Stimulated activated CD8-positive, alpha-beta memory T cell treated with anti-CD3 and anti-CD28 coated beads, Interleukin-7, amount 100 ng/mL, for 1 hour (primary cell): ENCODE measurements around the gene PGA5.

Experiments
- DNase-seq, 2 donors: peaks; one replicate each; pipeline ENCODE4 v3.0.0-alpha.2; 2020; ENCODE audit warnings: low read depth in 2 of 2

The PGA5 gene

DNA sequence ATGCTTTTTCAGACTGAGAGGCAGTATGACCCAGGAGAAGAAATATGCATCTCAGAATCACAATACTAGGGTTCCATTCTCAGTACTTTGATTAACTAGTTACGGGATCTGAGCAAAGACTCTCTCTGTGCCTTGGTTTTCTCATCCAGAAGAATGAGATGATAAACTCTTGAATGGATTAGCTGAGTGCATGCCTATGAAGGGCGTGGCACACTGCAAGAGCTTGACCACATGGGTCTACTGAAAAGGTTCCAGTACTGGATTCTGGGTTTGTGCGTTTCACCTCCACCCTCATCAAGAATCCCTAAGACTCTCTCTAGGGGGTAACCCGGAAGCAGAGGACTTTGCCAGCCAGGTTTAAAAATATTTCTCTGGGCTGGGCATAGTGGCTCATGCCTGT lies 25.6 kb downstream of the PGA5 start:
- no peak for DNase-seq

DNA sequence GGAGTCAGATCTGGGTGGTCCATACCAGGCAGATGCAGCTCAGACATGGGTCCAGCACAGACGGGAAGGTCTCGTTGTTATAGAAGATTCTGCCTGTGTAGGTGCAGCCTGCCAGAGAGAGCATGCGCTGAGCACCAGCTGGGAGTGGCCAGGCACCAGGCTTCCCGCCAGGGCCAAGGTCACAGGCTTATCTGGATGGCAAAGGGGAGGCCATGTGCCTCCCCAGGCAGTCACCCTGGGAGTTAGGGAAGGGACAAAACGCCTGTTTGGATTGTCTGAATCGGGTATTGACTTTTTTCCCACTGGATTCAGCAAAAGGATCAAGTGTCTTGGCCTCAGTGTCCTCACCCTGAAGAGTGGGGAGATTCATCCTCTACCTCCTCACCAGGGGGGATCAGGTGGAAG lies 26.5 kb downstream of the PGA5 start:
- DNase-seq, result no peak

DNA sequence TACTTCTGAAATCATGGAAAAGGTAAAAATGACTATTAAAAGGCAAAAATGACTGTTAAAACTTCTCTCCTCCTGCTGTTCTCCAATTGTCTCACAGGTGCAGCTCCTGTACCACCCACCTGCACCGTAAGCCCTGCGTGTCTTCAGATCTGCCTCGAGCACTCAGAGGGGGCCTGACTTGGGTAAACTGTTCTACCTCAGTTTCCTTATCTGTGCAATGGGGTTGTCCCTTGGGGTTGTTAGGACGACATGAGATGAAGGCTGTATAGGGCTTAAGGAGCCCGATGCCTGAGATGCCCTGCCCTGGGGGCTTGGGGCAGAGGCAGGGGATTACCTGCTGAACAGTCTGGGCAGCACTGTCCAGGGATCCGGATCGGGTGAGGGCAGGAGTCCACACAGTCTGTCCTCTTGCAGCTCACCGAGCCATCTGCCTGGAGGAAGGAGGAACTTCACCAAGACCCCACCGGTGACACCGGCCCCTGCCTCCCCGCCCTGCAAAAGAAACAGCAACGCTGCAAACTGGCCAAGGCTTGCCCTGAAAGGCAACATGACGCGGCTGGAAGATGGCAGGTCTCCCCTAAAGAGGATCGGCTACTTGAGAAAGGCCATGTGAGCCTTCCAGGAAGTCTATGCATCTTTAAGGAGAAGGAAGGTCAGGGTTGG lies 27.7 kb downstream of the PGA5 start:
- DNase-seq, result no peak

DNA sequence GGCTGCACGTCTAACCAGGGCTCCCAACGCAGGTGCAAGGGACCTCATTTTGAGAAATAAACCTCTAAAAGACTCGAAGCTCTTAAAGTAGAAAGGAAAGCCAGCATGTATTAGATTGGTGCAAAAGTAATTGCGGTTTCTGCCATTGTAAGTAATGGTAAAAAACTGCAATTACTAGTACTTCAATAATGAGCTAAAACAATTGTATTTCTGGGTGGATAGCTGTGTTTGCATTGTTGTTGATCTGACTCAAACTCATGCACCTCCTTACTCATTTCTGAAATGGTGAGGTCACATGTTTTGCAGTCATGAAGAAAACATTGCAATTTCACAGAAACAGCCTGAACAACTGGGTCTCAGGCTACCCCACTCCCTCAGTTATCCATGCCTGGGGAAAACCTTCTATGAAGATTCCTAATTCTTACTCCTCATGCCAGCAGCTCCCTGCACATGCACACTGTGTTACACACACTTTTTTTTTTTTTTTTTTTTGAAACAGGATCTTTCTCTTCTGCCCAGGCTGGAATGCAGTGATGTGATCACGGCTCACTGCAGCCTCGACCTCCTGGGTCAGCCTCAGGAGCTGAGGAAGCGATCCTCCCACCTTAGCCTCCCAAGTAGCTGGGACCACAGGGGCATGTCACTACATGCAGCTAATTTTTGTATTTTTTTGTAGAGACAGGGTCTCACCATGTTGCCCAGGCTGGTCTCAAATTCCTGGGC lies 29.5 kb downstream of the PGA5 start:
- DNase-seq, result no peak

DNA sequence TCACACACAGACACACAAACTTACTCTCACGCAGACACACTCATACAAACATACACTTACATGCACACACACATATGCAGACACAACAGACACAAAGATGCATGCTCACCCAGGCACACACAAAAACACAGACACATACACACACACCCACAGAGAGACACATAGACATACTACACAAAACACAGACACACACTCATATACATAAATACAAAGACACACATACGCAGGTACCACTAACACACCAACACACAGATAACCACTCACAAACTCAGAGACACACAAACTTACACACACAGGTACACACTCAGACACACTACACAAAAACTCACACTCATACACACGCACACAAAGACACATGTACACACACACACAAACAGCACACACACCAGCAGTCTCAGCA lies 31.8 kb downstream of the PGA5 start:
- DNase-seq, result no peak

DNA sequence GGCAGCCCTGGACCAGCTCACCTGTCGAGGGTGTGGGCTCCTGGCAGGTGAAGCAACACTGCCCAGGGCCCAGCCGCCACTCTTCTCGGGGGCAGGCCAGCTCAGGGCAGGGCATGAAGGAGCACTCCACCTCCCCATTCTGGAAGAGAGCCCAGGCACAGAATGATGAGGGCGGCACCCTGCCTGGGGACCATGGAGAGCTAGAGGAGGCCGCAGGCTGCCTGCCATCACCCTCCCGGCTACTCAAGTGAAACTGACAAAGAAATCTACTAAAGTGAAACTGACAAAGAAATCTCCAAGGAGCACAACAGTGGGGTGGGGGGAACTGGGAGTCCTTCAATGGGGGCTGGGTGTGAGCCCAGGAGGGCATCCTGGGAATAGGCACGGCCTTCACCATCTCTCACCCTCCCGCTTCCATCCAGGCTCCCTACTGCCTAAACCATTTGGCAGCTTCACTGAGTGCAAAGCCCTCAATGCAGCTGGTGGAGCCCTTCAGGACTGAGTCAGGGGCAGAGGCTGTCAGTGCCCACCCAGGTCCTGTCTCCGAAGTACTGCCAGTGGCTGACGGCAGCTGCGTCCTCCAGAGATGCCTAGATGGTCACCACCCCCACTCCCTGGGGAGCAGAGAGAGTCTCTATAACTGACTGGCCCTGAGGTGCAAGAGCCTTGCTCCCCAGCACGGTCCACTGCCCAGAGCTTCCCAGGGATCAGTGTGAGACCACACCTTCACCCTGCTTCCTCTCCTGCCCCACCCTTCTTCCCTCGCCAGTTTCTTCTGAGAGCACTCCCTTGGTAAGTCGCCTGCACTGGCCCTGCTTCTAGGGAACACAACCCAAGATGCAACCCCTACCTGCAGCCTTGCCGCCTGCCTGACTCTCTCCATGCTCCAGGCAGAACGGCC lies 32.5 kb downstream of the PGA5 start:
- no peak for DNase-seq

DNA sequence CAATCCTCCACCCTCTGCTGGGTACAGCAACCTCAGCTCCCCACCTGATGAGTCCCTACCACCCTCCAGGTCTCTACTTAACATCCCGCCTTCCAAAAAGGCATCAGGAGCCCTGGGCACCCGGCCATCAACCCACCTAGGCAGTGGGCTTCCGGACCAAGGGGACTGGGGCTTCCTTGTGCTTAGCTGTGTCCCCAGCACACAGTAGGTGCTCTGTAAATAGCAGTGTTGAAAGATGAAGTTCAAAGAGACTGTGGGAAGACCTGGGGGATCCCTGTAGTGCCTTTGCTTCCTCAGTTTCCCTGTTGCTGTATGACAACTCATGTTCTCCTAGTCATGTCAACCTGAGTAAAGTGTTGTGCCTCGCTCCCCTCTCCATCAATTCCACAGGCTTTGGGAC lies 33.1 kb downstream of the PGA5 start:
- DNase-seq, result no peak

DNA sequence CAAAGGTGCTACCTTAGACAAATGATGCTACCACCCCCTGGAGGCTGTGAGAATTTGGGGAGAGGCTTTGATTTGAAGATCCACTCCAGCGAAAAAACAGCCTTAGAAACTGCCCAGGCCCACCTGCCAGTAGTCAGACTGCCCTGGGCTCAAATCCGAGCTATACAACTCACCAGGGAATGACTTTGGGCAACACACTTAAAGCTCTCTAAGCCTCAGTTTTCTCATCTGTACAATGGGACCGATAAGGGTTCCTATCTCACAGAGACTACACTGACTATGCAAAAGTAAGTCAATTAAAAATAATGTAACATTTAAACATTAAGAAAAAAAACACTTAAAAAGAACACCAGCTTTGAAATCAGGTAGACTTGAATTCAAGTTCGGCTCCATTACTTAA lies 34.2 kb downstream of the PGA5 start:
- no peak for DNase-seq

DNA sequence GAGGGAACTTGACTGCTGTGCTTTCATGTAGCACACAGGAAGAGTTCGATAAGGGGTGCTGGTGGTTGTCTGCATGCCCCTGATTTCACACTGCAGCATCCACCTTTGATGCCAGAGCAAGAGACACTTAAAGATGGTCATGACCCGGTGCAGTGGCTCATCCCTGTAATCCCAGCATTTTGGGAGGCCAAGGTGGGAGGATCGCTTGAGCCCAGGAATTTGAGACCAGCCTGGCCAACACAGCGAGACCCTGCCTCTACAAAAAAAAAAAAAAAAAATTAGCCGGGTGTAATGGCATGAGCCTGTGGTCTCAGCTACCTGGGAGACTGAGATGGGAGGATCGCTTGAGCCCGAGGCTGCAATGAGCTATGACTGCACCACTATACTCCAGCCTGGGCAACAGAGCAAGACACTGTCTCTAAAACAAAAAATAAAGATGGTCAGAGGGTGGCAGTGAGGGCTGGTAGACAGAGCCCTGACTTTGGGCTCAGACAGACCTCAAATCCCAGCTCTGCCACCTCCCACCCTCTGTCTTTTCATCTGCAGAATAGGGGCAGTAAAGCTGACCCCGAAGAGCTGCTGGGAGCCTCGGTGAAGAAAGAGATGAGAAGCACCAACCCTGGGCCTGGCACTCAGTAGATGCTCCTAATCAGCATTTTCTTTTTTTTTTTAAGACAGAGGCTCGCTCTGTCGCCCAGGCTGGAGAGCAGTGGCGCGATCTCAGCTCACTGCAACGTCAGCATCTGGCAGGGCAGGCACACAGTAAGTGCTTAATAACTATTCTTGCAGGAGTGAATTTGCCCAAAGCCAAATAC lies 36.4 kb downstream of the PGA5 start:
- DNase-seq, result no peak

DNA sequence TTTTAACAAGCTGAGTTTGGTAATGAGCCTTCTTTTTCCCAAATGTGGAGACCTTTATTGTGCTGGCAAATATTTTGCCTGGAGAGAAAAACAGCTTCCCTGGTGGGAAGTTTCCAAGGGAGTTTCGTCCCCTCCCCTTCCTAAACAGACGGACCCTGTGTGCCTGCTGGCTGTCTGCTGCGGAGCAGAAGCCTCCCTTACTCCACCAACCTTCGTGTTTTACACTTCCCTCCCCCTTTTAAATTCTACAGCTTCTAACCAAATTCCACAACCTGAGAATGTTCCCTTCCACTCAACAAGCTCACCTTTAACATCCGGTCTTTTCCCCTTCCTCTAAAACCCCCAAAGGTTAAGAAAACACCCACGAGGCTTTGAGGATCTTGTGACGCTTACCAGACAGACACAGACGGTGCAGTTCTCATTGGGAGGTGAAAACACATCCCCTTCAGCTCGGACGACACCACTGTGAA lies 37.1 kb downstream of the PGA5 start:
- no peak for DNase-seq

DNA sequence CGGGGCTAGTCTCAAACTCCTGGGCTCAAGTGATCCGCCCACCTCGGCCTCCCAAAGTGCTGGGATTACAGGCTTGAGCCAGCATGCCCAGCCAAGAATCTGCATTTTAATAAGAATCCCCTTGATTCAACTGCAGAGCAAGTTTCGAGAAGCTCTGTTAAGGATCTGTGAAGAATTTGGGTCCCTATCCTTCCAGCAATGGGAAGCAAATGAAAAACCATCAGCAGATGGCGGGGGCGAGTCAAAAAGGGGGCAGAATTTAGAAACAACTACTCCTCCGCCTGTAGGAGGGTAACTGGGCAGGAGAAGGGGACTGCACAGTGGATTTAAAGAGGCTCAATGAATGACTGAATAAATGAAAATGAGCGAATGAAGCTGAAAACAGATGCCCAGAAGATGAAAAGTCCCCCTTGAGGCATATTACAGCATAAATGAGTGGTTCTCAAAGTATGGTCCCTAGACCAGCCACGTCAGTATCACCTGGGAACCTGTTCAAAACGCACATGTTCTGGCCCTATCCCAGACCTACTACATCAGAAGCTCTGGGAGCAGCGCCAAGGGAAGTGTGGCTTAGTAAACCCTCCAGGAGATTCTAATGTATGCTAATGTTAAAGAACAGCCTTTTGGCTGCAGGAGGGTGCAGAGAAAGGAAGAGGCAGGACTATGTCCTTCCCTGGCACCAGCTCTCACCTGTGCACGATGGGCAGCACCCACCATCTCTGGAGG lies 39.1 kb downstream of the PGA5 start:
- DNase-seq, result no peak

DNA sequence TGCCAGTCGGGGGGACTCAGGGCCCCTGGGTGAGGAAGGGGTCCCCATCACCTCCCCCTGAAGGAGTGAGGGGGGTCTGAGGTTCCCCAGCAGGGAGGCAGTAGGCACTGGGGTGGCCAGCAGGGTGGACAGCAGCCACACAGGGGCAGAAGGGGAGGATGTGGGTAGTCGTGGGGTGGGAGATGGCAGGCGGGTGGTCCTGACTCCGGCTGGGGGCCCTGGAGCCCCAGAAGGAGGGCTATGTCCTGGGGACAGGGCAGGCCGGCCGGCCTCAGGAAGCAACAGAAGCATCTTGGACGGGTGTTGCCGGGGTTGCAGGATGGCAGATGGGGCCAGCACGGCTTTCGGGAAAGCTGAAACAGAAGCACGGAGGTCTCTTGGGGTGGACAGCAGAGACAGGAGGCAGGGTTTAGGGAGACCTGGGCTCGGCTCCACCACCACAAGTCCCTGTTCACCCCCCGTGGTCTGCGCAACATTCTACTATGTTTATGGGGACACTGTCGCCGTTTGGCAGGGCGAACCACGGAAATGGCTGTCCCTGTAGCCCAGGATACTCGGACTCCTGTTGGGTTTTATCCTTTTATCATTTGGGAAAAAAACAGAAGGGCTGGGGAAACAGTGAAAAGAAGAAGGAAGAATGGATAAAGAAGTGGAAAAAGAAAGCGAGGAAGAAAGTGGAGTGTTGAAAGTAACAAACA lies 40.1 kb downstream of the PGA5 start:
- DNase-seq, result no peak

DNA sequence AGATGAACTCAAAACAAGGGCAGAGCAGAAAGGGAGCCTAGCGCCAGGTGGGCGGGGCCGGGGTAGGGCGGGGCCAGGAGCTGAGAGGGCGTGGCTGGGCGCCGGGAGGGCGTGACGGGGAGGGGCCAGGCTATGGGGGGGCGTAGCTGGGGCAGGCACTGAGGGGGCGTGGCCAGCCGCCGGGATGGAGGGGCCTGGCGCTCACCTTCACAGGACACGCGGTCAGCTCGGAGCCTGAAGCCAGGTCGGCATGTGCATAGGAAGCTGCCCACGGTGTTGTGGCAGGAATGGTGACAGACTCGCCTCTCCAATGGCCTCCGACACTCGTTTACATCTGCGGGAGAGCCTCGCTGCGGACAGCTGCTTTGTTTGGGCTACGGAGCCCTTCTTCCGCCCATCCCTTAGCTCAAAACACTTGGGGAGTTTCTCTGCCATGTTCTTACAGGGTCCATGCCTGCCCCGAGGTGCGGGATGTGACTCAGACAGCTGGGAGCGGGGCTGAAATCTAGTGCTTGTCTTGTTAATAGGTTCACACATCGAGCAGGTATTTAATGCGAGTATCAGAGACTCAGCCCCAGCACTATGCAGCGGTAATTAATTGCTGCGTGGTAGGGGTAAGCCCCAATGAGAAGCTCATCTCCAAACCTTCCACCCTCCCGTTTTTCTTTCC lies 40.7 kb downstream of the PGA5 start:
- DNase-seq, result no peak

DNA sequence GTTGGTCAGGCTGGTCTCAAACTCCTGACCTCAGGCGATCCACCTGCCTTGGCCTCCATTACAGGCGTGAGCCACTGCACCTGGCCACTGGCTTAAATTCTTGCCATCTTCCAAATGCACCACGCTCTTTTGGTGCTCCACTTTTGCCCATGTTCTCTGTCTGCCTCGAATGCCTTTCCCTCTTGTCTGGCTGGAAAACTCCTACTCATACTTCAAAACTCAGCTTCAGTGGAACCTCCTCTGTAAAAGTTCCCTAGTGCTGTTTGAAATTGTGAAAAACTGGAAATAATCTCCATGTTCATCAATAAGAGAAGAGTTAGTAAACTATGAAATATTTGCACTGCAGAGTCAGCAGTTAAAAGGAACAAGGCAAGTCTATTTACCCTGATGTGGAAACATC lies 42.6 kb downstream of the PGA5 start:
- DNase-seq, result no peak

DNA sequence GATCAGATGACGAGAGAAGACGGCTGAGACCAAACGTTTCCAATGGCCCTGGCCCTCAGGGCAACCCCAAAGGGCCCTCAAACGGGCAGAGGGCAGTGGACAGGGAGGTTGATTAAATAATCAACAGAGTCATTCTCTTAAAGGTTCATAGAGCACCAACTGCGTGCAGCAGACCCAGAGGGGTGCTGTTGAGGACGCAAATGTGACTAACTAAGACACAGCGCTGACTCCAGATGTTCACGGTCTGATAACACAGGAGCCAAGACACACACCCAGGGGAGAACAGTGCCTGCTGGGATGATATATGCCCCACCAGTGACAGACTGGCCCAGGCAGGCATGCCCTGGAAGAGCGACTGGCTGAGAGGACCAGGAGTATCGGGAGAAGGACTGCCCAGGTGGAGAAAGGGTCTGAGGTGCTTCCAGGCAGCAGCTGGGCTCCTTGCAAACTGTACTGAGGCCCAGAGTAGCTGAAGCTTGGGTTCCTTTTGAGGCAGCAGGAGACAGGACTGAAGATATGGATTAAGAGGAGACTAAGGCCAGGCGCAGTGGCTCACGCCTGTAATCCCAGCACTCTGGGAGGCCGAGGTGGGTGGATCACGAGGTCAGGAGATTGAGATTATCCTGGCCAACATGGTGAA lies 46.5 kb downstream of the PGA5 start:
- no peak for DNase-seq

DNA sequence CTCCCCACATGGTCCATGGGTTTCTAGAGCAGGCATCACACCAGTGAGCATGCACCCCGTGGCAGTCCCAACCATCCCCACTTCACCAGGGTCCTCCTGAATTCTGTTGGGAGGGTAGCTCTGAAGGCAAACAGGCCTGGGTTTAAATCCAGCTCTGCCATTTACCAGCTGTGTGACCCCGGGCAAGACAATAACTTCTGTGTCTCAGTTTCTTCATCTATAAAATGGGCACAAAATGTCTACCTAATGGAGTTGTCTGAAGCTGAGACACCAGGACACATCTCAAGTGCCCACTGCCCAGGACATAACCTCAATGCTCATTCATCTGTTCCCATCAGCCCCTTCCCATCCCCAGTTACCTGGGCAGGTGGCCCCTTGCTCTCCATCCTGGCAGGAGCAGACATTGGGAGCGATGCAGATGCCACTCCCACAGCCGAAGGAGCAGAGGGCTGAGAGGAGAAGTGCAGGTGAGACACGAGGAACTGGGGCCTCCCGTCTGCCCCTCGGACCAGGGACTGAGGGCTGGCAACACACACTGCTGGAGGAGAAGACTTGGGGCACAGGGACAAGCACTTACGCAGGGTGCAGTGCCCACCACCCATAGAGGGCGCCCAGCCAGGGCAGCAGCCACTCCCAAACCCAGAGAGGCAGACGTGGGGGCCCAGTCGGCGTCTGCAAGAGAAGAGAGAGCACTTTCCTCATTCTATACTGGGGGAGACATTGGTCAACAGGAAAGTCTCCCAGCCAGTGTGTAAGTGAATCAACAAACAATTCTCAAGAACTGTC lies 50.1 kb downstream of the PGA5 start:
- no peak for DNase-seq

DNA sequence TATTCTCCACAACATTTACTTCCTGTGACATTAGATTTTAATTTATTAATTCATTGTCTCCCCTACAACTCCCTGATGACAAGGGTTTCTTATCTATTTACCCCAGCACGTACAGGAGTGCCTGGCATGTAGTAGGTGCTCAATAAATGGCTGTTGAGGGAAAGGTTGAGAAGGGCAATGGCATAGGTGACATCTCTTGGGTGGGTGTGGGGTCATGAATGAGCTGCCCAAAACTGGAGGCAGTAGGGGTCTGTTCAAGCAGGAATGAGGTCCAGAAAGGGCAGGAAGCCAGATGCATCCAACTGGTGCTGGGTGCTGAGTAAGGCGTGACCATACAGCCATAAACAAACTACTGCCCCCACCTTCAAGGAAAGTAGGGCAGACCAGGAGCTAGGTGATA lies 51.4 kb downstream of the PGA5 start:
- no peak for DNase-seq

DNA sequence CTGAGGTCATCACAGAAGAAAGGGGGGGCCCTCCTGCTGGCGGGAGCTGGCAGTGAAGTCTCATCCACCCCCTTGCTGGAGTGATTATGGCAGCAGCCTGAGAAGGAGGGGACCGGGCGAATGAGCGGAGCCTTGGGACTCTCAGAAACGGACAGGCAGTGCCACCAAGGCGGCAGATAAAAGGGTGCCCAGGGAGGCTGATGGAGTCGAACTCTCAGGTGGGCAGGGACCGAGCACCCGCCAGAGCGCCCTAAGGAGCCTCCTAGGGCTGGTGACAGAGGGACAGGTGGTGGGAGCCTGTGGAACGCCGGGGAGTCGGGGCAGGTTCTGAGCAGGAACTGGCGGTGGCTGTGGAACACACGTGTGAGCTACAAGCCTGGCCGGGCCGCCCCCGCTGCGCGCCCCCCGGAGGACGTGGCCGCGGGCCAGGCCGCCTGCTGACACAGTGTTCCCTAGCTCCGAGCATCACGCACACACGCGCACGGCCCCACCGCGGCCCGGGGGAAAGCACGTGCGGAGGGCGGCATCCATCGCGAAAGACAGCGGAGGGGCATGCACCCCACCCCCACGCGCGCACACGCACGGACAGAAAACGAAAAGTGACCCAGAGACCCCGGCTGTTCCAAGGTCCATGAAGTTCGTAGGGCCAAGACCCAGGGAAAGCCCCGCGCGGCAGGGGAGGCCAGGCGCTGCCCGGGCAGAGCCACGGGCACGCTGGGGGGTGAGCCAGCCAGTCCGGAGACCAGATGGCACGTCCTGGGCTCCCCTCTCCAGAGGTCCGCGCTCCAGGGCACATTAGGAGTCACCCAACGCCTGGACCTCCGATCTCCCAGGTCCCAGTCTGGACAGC lies 53.1 kb downstream of the PGA5 start:
- no peak for DNase-seq
